Fibroblast of skin of back (primary cell): ENCODE results near the gene PTPN2.

Experiments
- DNase-seq: peaks from one replicate; pipeline ENCODE4 v3.0.0-alpha.2; 2013

Gene PTPN2

GRCh38 chr18:12857991-12858544 is 26.0 kb downstream of the PTPN2 start:
- DNase-seq = no peak

GRCh38 chr18:12857215-12857905 is 26.7 kb downstream of the PTPN2 start:
- no peak for DNase-seq

GRCh38 chr18:12855916-12856315 is 28.1 kb downstream of the PTPN2 start:
- DNase-seq = no peak

GRCh38 chr18:12852566-12853315 is 31.3 kb downstream of the PTPN2 start:
- DNase-seq = no peak

GRCh38 chr18:12851716-12852115 is 32.3 kb downstream of the PTPN2 start:
- peak; percentile 65 for DNase-seq

GRCh38 chr18:12849548-12849947 is 34.5 kb downstream of the PTPN2 start:
- DNase-seq = no peak

- no peak for DNase-seq
Measured at GRCh38 chr18:12848405-12848804, 35.6 kb downstream of the PTPN2 start.

GRCh38 chr18:12844391-12844790 is 39.6 kb downstream of the PTPN2 start:
- DNase-seq = no peak

GRCh38 chr18:12843420-12844350 is 40.4 kb downstream of the PTPN2 start:
- peak; percentile 35 for DNase-seq

GRCh38 chr18:12842459-12843380 is 41.3 kb downstream of the PTPN2 start:
- no peak for DNase-seq

GRCh38 chr18:12841070-12841469 is 43.0 kb downstream of the PTPN2 start:
- DNase-seq = no peak

- no peak for DNase-seq
Measured at GRCh38 chr18:12840382-12840781, 43.7 kb downstream of the PTPN2 start.

- DNase-seq = no peak
Measured at GRCh38 chr18:12839526-12840196, 44.4 kb downstream of the PTPN2 start.

GRCh38 chr18:12839057-12839525 is 44.9 kb downstream of the PTPN2 start:
- no peak for DNase-seq

GRCh38 chr18:12838178-12838634 is 45.8 kb downstream of the PTPN2 start:
- peak; percentile 86 for DNase-seq

- DNase-seq = peak; percentile 23
Measured at GRCh38 chr18:12837747-12838146, 46.3 kb downstream of the PTPN2 start.

- DNase-seq = no peak
Measured at GRCh38 chr18:12836551-12836950, 47.5 kb downstream of the PTPN2 start.

- peak; percentile 35 for DNase-seq
Measured at GRCh38 chr18:12828116-12829051, 55.7 kb downstream of the PTPN2 start.

- DNase-seq = no peak
Measured at GRCh38 chr18:12827588-12827987, 56.4 kb downstream of the PTPN2 start.

GRCh38 chr18:12825230-12825629 is 58.8 kb downstream of the PTPN2 start:
- DNase-seq = no peak
